Amniotic stem cell (primary cell): ENCODE results near the gene CALM1.

Source experiments
- DNase-seq: peaks from one replicate; lab custom pipeline; 2025; lab: John Stamatoyannopoulos, UW

The CALM1 gene

GRCh38 chr14:90396341-90397339 lies at the start of gene CALM1:
Gene CALM1 (plus strand): TSS chr14:90397029. CDS start chr14:90397231, 202 bp downstream.
- peak; percentile 74 for DNase-seq

GRCh38 chr14:90348270-90348669 lies 48.6 kb upstream of the CALM1 start:
- no peak for DNase-seq

- DNase-seq = no peak
Observed at GRCh38 chr14:90349739-90350138, 47.1 kb upstream of the CALM1 start.

GRCh38 chr14:90354551-90355298 lies 42.1 kb upstream of the CALM1 start:
- no peak for DNase-seq

GRCh38 chr14:90355540-90356518 lies 41.0 kb upstream of the CALM1 start:
- DNase-seq = no peak

GRCh38 chr14:90356925-90357324 lies 39.9 kb upstream of the CALM1 start:
- no peak for DNase-seq

GRCh38 chr14:90358359-90358758 lies 38.5 kb upstream of the CALM1 start:
- DNase-seq = no peak

- DNase-seq = no peak
Observed at GRCh38 chr14:90361865-90362557, 34.8 kb upstream of the CALM1 start.

GRCh38 chr14:90362558-90362896 lies 34.3 kb upstream of the CALM1 start:
- no peak for DNase-seq

GRCh38 chr14:90368946-90369721 lies 27.7 kb upstream of the CALM1 start:
- DNase-seq = no peak

GRCh38 chr14:90373887-90374286 lies 22.9 kb upstream of the CALM1 start:
- no peak for DNase-seq

- DNase-seq = no peak
Observed at GRCh38 chr14:90374813-90375212, 22.0 kb upstream of the CALM1 start.

- DNase-seq = no peak
Observed at GRCh38 chr14:90375934-90376333, 20.9 kb upstream of the CALM1 start.

GRCh38 chr14:90378249-90378648 lies 18.6 kb upstream of the CALM1 start:
- DNase-seq = no peak

- no peak for DNase-seq
Observed at GRCh38 chr14:90379106-90379505, 17.7 kb upstream of the CALM1 start.

- DNase-seq = no peak
Observed at GRCh38 chr14:90381011-90381786, 15.6 kb upstream of the CALM1 start.

GRCh38 chr14:90381999-90382451 lies 14.8 kb upstream of the CALM1 start:
- DNase-seq = no peak

- DNase-seq = peak; percentile 61
Observed at GRCh38 chr14:90382491-90383125, 14.2 kb upstream of the CALM1 start.

- DNase-seq = peak; percentile 99
Observed at GRCh38 chr14:90383126-90383730, 13.6 kb upstream of the CALM1 start.
